Measurements from ENCODE around the gene RNF17.

DNA sequence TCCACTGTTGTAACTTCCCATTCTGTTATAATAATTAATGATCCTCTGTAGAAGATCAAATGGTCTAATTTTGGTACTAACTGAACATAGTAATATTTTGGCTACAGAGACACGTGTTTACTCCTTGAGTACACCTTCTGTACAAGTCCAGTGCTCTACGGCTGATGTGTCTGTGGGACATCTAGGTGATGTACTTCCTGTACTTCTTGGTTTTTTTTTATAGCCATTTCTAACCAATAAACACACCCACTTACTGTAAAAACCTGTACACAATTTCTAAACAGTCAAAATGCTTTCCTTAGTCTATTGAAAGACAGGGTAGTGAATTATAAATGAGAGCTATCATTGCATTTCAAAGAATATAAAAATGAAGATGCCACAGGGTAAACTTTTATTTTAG is 118.7 kb downstream of the RNF17 start:
- TF ChIP-seq, protein P1, sequence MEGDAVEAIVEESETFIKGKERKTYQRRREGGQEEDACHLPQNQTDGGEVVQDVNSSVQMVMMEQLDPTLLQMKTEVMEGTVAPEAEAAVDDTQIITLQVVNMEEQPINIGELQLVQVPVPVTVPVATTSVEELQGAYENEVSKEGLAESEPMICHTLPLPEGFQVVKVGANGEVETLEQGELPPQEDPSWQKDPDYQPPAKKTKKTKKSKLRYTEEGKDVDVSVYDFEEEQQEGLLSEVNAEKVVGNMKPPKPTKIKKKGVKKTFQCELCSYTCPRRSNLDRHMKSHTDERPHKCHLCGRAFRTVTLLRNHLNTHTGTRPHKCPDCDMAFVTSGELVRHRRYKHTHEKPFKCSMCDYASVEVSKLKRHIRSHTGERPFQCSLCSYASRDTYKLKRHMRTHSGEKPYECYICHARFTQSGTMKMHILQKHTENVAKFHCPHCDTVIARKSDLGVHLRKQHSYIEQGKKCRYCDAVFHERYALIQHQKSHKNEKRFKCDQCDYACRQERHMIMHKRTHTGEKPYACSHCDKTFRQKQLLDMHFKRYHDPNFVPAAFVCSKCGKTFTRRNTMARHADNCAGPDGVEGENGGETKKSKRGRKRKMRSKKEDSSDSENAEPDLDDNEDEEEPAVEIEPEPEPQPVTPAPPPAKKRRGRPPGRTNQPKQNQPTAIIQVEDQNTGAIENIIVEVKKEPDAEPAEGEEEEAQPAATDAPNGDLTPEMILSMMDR (IDR thresholded peaks at IDR 0.05; ENCODE audit: borderline replicate concordance, extremely low read depth, low read length, poor library complexity, severe bottlenecking) = no peak
- TF ChIP-seq EZH2 (IDR thresholded peaks at IDR 0.05; ENCODE audit: borderline replicate concordance, low read depth, low read length, severe bottlenecking) = no peak

Data from DND-41 (cell line).